H1 (cell line): Measurements from ENCODE around the gene CD300A. TPM values are rescaled to one million over a fixed set of nuclear protein-coding genes. Genes with fewer than 3 reads are reported as not detected.

Experiments used
- BCL11A ChIP-seq, 2 experiments: IDR thresholded peaks; one replicate each; pipeline ENCODE4 v1.6.1; 2011; ENCODE audit warnings: low read depth in 2 of 2, low read length in 2 of 2, mild to moderate bottlenecking in 2 of 2
- CHD1 ChIP-seq: IDR thresholded peaks from 2 replicates; pipeline ENCODE4 v1.6.1; 2012; ENCODE audit warnings: low read depth, low read length, improper control_type of control experiment
- CHD7 ChIP-seq: fragments of 300-600 bp; sonication (generic); IDR thresholded peaks from 2 replicates; pipeline ENCODE4 v1.7.1; 2012; ENCODE audit warnings: low read length, moderate library complexity, mild to moderate bottlenecking, inconsistent platforms; ENCODE audit not compliant: insufficient replicate concordance
- HDAC6 ChIP-seq: IDR thresholded peaks from one replicate; pipeline ENCODE4 v1.7.1; 2012; ENCODE audit warnings: low read depth, mild to moderate bottlenecking, inconsistent platforms, low read length, moderate library complexity
- KDM5A ChIP-seq: fragments of 200-600 bp; IDR thresholded peaks from 2 replicates; pipeline ENCODE4 v1.7.1; 2012; ENCODE audit warnings: mild to moderate bottlenecking, low read length, inconsistent platforms, mixed read lengths
- SUZ12 ChIP-seq: fragments of 200-600 bp; sonication (generic); IDR thresholded peaks from 2 replicates; pipeline ENCODE4 v1.6.1; 2012; ENCODE audit warnings: mild to moderate bottlenecking, inconsistent platforms, low read length, moderate library complexity, mixed read lengths
- TCF12 ChIP-seq: IDR thresholded peaks from 2 replicates; pipeline ENCODE4 v1.6.1; 2011; ENCODE audit warnings: low read depth, mild to moderate bottlenecking, low read length
- polyA plus RNA-seq, 7 experiments: library from polyadenylated mRNA; depleted of rRNA in 3 of 7; stranded (reverse) in 5 of 7; unstranded in 2 of 7; fragments of >200 nt in 5 of 7; fragments of 200-250 nt in 2 of 7; gene quantifications; 1 replicate in 5 of 7; 2 replicates in 1 of 7; 4 replicates in 1 of 7; pipeline versions ENCODE4 v1.2.1 to v1.2.3, GENCODE V29; 2011 to 2013; ENCODE audit warnings: missing spikeins in 2 of 7, mixed read lengths in 2 of 7
- total RNA-seq: library from RNA; stranded (reverse); fragmentation: NEBNext Ultra II Directional; extraction: Animal tissue kit (Norgen Biotek cat#: 25700); gene quantifications from 2 replicates; pipeline ENCODE4 v1.2.1, GENCODE V29; 2021
- TF ChIP-seq, protein P1 (sequence below), 3 experiments: IDR thresholded peaks; 1 replicate in 2 of 3; 2 replicates in 1 of 3; pipeline versions ENCODE4 v1.5.1 to v1.6.1; 2011; ENCODE audit warnings: low read length in 3 of 3, mild to moderate bottlenecking in 3 of 3, inconsistent platforms in 2 of 3, low read depth in 1 of 3, moderate library complexity in 1 of 3; ENCODE audit not compliant: insufficient read depth in 1 of 3; ENCODE audit errors: control extremely low read depth in 1 of 3

CD300A gene
- total and polyA plus RNA-seq, 2 of the 8 experiments (the other 6 are each of a cell fraction or from before 2014, with no cell fraction given): 0.52 to 1.3 TPM

GRCh38 chr17:74429604-74430384, 36.6 kb upstream of the CD300A start (continued):
- no peak for TF ChIP-seq CHD7
- no peak for TF ChIP-seq CHD1
- TF ChIP-seq KDM5A: no peak
- TF ChIP-seq SUZ12: no peak
- TF ChIP-seq HDAC6: no peak
- TF ChIP-seq, protein P1, sequence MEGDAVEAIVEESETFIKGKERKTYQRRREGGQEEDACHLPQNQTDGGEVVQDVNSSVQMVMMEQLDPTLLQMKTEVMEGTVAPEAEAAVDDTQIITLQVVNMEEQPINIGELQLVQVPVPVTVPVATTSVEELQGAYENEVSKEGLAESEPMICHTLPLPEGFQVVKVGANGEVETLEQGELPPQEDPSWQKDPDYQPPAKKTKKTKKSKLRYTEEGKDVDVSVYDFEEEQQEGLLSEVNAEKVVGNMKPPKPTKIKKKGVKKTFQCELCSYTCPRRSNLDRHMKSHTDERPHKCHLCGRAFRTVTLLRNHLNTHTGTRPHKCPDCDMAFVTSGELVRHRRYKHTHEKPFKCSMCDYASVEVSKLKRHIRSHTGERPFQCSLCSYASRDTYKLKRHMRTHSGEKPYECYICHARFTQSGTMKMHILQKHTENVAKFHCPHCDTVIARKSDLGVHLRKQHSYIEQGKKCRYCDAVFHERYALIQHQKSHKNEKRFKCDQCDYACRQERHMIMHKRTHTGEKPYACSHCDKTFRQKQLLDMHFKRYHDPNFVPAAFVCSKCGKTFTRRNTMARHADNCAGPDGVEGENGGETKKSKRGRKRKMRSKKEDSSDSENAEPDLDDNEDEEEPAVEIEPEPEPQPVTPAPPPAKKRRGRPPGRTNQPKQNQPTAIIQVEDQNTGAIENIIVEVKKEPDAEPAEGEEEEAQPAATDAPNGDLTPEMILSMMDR (IDR thresholded peaks at IDR 0.05; ENCODE audit: control extremely low read depth in 1 of 3, insufficient read depth in 1 of 3, low read depth in 1 of 3, low read length in 3 of 3): no peak
- no peak for TF ChIP-seq TCF12
- TF ChIP-seq BCL11A (IDR thresholded peaks at IDR 0.05; ENCODE audit: low read depth in 2 of 2, low read length in 2 of 2): no peak
